T-helper 1 cell (primary cell): ENCODE results near the gene KDM4E.

Experiments used
- DNase-seq, 5 donors: peaks; one replicate each; pipeline ENCODE4 v3.0.0-alpha.2; 2012 to 2020

Gene KDM4E

DNA sequence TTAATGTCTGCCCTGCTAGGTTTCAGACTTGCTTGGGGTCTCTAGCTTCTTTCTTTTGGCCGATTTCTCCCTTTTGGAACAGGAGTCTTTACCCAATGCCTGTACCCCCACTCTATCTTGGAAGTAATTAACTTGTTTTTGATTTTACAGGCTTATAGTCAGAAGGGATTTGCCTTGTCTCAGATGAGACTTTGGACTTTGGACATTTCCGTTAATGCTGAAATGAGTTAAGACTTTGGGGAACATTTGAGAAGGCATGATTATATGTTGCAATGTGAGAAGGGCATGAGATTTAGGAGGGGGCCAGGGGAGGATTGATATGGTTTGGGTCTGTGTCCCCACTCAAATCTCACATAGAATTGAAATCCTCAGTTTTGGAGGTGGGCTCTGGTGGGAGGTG, 29.3 kb downstream of the KDM4E start:
- DNase-seq, result no peak

DNA sequence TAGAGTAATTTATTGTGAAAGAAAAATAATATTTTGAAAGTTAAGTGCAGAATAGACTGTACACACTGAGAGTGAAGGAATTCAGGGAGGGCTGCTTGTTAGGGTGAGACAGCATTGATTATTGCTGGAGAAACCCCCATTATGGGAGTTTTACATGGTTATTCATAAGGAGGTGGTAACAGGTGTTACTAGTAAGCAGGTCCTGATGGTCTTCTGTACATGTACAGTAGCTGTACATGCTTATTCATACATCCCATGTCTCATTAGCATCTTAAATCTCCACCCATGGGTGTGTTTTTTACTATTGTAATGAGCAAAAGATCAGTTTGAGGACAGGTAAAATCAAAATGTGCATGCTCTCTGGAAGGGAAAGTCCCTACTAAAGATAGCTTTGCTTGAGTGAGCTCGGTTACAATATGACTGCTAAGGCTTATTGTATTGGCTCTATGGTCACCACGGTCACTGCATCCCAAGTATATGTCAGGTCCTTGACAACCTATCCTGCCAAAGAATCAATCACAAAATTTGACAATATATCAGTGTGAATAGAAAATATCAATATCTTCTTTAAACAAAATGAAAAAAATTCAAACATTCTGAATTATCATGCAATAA, 30.3 kb downstream of the KDM4E start:
- DNase-seq, result no peak

DNA sequence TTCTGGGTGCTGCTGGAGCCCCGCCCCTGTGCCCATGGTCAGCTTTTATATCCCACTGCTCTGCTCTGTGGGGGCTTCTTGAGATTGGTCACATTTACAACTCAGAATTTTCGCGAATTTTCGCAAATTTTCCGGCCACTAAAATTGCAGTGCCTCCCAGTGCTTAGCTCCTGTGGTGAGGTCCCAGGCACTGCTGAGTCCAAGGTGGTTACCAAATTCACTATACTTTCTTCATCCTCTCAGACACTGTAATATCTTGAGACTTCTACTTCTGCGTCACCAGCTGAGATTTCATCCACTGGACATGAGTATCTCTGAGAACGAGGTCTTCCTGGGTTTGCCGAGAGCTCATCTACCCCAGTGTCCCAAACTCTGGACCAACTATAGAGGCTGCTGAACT, 32.9 kb downstream of the KDM4E start:
- no peak for DNase-seq

DNA sequence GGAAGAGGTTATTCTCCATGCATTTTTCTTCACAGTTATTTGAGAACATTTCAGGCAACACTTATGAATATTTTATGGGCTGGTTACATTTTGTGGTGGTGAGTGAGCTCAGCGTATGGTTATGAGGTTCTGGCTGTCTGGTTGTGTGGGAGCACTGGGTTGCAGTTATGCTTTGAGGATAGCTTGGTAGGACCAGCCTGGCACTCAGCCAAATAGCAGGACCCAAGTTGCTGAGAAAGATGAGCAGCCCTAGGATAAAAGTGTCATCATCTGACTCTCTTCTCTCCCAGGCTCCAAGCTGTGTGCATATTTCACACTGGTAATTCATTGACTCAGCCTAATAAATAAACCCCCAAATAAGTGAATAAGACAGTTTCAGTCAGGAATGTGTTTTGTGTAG, 33.6 kb downstream of the KDM4E start:
- DNase-seq, result no peak

DNA sequence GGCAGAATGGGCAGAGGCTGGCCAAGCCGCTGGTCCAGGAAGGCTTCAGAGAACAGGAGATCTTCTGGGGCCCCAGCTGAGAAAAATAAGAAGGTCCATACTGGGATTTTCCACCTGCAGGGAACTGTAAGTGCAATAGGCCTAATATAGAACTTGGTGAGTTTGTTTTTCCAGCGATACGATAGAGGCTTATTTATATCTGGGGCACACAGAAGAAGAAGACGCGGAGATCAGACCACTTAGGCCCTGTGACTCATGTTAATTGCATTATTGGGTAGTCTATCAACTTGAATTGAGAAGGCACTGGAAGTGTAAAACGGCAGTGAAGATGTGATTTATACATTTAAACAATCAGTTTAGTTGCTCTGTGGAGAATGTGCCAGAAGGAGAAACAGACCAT, 34.0 kb downstream of the KDM4E start:
- DNase-seq, result no peak

DNA sequence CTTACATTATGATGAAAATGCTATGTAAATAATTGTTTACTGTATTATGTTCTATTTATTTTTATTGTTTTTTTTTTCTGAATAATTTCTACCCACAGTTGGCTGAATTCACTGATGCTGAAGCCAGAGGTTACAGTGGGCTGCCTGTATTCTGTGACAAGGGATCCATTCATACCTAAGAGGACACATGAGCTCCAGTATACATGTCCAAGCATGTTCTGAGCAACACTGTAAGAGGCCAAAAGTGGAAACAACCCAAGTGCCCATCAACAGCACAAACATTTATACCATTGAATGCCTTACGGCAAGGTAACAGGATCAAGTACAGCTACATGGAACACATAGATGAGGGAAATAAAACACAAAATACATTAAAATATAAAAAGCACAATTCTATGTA, 40.3 kb downstream of the KDM4E start:
- no peak for DNase-seq

DNA sequence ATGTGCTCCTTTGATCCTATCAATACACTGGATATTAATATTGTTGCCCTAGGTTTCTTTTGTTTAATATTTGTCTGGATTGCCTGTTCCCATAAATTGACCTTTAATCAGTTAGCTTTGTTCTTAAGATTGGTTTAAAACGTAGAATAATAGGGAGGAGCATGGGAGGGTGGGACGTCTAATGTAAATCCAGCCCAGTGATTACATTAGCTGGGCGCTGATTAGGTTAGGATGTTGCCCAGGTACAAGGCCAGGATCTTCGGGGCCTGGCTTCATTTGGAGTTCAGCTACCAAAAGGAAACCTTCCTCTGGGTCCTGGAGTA, 41.6 kb downstream of the KDM4E start, which contains the start of gene SRSF8:
SRSF8 (plus strand) TSS at position 204 of the 323 bp plus-strand sequence. CDS start 308 bp downstream, outside the sequence.
- DNase-seq, result no peak

DNA sequence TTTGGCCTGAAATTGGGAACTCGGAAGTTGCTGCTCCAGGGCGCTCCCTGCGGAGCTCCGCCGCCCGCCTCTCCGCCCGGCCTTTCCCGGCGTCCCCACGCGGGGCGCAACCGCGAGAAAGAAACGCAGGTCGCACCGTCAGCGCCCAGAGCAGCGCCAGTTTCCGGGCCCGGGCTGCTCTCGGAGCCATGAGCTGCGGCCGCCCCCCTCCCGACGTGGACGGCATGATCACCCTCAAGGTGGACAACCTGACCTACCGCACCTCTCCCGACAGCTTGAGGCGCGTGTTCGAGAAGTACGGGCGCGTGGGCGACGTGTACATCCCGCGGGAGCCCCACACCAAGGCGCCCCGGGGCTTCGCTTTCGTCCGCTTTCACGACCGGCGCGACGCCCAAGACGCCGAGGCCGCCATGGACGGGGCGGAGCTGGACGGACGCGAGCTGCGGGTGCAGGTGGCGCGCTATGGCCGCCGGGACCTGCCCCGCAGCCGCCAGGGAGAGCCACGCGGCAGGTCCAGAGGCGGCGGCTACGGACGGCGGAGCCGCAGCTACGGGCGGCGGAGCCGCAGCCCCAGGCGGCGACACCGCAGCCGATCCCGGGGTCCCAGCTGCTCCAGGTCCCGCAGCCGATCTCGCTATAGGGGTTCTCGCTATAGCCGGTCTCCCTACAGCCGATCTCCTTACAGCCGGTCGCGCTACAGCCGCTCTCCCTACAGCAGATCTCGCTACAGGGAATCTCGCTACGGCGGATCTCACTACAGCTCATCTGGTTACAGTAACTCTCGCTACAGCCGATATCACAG, 42.2 kb downstream of the KDM4E start:
- peak; percentile 49 to 78 (median 67) for DNase-seq

DNA sequence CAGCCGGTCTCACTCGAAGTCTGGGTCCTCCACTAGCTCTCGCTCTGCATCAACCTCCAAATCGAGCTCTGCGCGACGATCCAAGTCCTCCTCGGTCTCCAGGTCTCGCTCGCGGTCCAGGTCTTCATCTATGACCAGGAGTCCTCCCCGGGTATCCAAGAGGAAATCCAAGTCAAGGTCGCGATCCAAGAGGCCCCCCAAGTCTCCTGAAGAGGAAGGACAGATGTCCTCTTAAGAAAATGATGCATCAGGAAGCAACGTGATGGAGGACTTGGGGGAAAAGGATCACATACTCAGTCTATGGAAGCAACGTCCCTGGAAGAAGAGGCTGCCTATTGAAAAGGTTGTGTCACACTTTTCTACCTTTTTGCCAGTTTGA, 42.8 kb downstream of the KDM4E start:
- DNase-seq, result no peak

DNA sequence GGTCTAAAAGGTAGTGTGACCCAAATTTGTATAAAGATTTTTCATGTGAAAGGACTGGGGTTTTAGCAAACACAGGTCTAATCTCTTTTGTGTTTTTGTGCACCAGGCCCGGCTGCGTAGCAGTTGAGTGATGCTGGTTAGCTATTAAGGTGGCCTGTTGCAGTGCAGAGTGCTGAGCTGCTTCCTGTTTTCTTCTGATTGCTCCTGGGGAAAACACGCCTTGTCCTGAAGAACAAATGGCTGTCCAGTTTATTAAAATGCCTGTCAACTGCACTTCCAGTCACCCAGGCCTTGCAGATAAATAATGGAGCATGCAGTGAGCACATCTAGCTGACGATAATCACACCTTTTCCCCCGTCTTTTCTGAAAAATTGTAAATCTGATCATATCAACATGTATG, 43.5 kb downstream of the KDM4E start:
- peak; percentile 35 to 90 (median 54) for DNase-seq

DNA sequence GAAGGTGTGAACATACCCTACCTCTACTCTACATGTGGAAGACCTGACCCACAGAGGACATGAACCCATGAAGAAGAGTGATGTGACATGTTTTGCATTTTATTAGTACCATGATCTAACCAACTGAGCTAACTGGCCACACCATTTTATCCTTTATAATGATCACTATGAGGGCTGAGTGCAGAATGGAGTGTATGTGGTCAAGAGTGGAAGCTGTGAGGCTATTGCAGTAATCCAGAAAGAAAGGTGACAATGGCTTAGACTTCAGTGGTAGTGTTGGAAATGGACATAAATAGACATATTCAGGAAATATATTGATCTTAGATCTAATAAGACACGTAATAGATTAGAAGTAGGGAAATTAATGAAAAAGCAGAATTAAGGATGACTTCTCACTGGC, 45.4 kb downstream of the KDM4E start:
- no peak for DNase-seq

DNA sequence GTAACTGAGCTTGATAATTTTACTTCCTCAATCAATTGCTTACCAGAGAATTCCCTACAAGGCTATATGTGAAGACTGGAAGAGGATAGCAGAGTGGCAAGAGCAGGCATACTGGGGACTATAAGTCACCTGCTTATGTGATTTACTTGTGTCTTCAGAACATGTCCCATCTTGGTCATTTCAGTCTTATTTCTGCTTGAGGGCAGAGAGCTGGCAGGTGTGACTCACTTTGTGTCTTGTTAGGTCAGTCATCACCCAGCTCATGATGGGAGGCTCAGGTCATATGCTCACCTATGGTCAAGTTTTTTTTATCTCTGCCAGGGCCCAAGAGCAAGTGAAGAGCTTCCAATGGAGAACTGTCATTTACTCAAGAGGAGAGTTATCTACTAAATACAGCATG, 47.9 kb downstream of the KDM4E start:
- no peak for DNase-seq

DNA sequence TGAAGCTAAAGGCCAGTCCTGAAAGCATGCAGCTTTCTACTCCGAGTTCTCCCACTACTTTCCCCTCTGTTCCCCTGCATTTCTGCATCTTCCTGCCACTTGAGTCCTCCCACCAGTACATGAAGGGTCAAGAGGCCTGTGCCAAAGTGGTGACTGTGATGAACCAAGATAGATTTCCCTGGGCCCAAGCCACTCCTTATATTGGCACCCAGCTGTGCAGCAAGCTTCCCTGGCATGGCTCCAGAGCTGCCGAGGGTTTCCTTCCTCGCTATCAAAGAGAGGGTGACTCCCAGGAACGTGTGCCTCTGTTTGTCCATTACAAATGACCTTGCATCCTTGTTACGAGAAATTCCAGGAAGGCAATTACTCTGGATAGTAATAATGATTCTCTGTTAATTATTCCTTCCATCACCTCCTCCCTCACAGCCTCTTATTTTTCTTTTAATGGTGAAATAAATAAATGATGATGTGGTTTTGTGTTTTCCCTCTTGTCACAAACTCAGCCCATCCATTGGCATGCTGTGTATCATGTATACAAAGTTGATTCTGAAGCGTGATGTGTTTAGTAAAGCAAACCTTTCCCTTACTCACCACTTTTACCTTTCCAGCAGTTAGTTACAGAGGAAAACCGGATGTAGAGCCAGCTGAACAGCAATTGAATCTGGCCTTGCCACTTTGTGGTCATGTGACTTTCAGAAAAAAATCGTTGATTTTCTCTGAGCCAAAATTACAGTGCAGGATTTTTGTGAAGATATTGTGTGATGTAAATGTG, 49.9 kb downstream of the KDM4E start:
- no peak for DNase-seq

DNA sequence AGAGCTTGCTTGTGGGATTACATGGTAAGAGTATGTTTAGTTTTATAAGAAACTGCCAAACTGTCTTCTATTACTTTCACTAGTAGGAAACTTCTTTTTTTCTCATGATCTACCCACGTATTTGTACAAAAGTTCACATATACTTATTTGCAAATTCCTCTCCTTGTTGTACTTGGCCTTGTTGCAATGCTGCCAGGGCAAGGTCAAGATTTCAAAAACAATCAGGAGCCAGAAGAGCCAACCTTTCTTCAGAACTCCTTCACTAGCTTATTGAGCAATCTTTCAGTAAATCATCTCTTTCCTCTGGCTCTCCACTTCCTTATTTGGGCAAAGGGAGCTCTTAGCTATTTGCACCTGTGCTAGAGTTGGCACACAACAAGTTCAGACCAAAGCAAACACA, 51.4 kb downstream of the KDM4E start:
- DNase-seq, result no peak

DNA sequence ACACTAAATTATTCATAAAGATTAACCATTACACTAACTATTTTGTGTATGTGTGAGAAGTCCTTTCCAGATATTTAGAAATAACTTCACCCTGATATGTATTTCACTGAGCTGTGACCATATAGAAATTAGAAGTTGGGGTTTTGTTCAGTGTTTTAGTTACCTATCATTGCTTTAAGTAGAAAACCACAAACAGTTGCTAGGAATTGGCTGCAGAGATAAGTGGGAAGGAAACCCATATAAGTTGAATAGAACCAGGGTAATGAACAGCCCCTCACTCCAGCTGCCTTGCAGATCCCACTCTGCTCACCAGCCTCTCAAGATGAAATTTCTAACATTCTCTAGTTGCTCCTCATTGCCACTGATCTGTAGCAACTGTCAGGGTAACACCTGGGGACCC, 51.9 kb downstream of the KDM4E start:
- DNase-seq, result no peak
